LNCAP (cell line): ENCODE data around the gene PHRF1.

ENCODE experiments used
- TF ChIP-seq, protein P1 (sequence below): fragments of 450-650 bp; IDR thresholded peaks from 2 replicates; pipeline ENCODE4 v1.5.1; 2017; ENCODE audit warnings: mild to moderate bottlenecking

PHRF1 gene

DNA sequence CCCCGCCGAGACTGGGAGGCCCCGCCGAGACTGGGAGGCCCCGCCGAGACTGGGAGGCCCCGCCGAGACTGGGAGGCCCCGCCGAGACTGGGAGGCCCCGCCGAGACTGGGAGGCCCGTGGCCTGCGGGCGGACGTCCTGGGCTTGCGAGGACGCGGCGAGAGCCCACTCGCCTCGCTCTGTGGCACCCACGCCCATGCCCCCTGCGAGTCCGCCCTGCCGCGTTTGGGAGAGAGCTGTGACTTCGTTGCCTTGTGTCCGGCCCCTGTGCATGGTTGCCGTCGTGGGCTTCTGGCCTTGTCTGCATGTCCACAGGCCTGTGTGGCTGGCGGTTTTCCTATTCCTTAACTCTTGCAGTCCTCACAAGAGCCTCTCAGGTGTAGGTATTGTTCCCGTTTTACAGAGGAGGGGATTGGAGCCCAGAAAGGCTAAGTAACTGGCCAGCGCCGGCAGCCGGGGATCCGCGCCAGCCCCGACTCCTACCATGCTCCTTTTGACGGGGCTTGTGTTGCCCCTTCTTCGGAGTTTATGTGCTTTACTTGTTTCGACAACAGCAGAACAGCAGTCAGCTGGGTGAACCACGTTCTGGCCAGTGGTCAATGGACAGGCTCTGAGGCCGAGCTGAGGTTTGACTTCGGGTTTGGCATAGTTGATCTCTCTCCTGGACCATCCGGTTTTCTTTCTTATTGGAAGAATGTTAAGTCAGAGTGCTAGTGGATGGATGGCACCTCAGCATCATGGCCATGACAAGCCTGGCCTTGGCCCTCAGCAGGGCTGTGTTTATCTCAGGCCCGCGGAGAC is 741 bp downstream of the PHRF1 start:
- TF ChIP-seq, protein P1, sequence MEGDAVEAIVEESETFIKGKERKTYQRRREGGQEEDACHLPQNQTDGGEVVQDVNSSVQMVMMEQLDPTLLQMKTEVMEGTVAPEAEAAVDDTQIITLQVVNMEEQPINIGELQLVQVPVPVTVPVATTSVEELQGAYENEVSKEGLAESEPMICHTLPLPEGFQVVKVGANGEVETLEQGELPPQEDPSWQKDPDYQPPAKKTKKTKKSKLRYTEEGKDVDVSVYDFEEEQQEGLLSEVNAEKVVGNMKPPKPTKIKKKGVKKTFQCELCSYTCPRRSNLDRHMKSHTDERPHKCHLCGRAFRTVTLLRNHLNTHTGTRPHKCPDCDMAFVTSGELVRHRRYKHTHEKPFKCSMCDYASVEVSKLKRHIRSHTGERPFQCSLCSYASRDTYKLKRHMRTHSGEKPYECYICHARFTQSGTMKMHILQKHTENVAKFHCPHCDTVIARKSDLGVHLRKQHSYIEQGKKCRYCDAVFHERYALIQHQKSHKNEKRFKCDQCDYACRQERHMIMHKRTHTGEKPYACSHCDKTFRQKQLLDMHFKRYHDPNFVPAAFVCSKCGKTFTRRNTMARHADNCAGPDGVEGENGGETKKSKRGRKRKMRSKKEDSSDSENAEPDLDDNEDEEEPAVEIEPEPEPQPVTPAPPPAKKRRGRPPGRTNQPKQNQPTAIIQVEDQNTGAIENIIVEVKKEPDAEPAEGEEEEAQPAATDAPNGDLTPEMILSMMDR, result no peak

DNA sequence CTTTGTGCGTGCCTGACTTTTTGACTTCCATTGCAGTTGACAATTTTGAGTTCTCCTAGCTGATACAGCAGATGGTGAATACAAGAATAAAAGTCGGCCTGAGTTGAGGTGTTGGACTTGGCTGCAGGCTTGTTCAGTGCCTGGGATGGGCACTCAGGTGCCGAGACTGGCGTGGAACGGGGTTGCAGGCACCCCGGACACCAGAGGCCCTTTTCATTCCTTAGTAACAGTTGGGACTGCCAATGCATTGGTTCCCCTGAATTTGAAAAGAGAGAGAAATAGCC is 1.3 kb downstream of the PHRF1 start:
- TF ChIP-seq, protein P1, result no peak

DNA sequence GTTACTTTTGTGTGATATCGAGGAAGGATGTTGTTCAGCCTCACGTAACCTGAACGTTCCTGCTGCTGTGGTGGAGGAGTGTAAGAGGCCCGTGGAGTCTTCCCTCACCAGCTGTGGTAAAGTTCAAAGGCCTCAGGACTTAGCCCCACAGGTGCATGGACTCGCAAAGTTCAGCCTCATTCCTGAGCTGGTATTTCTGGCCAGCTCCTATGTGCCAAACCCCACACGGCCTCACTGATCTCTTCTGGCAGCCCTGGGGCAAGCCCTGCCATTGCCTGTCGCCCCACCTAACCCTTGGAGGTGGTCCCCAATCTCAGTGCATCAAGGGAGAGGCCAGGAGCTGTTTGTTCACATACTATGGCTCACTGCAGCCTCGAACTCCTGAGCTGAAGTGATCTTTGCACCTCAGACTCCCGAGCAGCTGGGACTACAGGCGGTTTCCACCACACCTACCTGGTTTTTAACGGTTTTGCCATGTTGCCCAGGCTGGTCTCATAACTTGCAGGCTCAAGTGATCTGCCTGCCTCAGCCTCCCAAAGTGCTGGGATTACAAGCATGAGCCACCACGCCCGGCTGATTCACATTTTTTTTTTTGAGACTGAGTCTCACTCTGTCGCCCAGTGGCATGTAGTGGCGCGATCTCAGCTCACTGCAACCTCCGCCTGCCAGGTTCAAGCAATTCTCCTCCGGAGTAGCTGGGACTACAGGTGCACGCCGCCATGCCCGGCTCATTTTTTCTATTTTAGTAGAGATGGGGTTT is 2.2 kb downstream of the PHRF1 start:
- TF ChIP-seq, protein P1, result no peak

DNA sequence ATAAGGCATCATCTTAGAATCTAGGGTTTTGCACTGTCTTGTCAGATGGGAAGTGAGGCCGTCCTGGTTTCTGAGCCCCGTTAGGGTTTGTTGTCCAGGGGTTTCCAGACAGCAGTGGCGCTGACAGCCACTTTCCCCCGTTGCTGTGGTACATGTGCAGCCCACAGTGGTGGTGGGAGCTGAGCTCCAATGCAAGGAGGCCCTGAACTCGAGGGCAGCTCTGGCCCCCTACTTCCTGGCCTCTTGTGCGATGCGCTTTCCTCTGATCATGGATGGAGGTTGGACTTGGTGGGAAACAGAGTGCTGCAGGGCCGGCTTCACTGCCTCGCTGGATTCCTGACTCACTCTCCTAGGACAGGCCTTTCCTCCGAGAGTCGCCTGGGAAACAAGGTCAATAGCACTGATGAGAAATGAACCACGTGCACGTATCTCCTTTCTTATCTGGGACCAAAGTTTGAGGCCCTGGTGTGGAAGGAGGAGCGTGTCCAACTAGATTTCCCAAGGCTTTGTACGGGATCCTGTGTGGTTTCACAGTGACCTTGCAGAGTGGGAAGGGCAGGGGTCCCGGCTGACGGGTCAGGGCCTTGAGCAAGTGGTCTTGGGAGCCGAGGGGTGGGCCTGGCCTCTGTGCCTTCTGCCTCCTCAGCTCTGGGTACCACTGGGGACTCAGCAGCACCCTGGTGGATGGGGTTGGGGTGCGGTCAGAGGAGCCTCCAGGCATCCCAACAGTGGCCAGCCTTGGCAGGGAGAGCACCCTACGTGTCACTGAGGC is 3.7 kb downstream of the PHRF1 start:
- TF ChIP-seq, protein P1, result no peak

DNA sequence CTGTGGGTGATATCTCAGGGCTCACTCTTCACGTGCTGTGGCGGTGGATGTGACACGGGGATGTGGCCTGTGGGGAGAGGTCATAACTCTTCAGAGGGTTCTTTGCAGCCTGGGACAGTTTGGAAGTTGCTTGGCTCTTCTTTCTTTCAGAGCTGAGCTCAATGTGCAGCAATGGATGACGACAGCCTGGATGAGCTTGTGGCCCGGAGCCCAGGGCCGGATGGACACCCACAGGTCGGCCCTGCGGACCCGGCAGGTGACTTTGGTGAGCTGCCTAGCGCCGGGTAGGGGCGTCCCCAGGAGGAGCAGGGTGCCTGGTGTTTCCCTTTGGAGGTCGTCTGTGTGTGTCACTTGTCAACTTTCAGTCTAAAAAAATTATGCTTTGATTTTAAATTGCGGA is 5.1 kb downstream of the PHRF1 start:
- TF ChIP-seq, protein P1, result no peak

DNA sequence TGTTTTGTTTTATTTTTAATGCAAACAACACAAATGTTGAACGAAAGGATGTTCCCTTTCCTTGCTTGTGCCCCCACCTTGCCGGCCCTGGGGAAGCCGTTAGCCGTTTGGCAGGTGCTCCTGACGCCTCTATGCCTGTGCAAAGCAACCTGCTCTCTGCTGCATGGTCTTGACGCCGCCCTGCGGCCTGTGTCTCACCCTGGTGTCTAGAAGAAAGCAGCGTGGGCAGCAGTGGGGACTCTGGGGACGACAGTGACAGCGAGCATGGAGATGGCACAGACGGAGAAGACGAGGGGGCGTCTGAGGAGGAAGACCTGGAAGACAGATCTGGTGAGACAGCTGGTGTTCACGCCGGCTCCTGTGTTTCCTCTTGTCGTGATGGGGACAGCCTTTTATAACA is 5.5 kb downstream of the PHRF1 start:
- TF ChIP-seq, protein P1, result no peak

DNA sequence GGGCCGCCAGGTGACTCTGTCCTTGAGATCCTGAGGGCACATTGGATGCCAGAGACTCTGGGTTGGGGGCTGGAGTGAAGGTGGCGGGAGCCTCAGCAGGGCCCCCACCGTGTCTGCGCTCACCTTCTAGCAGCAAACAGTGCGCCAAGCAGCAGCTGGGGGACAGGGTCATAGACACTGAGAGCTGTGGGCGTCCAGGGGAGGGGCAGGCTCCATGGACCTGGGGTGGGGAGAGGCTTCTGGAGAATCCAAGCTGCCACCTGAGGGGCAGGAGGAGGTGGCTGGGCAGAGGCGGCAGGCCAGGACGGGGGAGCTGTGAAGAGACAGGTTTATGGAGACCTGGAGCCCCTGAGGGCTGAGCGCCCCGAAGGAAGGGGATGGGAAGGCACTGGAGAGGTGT is 8.0 kb downstream of the PHRF1 start:
- TF ChIP-seq, protein P1, result no peak
